KG1 (cell line): ENCODE data around the gene CCDC70.
"Not testable (repeated sequence)": the region's sequence is repeated elsewhere in the genome, so short reads cannot be mapped to it uniquely, and the experiment has no call there.

Experiments used
- DNase-seq: peaks from one replicate; lab custom pipeline; 2025; lab: John Stamatoyannopoulos, UW

Gene CCDC70

DNA sequence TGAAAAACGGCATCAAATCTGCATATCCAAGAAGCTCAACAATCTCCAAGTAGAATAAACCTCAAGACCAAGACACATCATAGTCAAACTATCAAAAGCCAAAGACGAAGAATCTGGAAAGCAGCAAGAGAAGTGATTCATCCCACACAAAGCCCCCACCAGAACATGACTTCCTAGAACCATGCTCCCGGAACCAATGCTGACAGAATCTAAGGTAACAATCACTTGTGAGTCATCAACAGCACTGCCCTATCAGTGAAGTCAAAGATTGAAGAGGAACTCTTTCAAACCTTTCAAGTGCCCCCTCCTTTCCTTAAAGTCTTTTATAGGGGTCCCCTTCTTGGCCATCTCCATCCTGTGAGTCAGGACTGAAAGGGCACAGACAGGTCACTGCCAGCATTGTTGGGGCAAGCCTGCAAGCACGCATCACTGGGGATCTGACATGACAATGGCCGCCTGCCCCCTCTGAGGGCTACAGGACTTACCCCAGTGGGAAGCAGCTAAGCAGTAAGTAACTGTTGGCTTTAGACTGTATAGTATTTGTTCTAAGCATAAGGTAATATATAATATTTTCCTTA lies at the start of gene CCDC70:
Gene CCDC70 (plus strand): TSS at position 247 of the 578 bp plus-strand sequence. CDS start 3,443 bp downstream, outside the sequence.
- no peak for DNase-seq

GRCh38 chr13:51814071-51814470 lies 47.7 kb upstream of the CCDC70 start:
- DNase-seq: no peak

- DNase-seq: peak; percentile 76
These were observed 46.7 kb upstream of the CCDC70 start for GRCh38 chr13:51814825-51815650.

DNA sequence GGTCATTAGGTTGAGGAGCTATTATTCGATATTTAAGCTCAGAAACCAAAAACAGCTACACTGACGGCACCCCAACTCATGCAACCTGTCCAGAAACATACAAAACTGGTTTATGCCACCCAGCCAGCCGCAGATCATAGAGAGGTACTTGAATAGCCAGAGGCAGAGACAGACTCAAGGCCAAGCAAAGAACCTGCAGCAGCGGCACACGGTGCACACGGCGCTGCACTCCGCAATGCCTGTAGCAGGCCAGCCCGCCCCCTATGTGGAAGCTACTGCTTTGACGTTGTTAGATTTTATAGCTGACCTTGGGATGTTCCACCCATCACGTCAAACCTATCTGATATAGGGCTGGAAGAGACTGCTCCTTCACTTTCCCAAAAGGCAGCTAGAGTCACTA lies 45.9 kb upstream of the CCDC70 start:
- DNase-seq: no peak

DNA sequence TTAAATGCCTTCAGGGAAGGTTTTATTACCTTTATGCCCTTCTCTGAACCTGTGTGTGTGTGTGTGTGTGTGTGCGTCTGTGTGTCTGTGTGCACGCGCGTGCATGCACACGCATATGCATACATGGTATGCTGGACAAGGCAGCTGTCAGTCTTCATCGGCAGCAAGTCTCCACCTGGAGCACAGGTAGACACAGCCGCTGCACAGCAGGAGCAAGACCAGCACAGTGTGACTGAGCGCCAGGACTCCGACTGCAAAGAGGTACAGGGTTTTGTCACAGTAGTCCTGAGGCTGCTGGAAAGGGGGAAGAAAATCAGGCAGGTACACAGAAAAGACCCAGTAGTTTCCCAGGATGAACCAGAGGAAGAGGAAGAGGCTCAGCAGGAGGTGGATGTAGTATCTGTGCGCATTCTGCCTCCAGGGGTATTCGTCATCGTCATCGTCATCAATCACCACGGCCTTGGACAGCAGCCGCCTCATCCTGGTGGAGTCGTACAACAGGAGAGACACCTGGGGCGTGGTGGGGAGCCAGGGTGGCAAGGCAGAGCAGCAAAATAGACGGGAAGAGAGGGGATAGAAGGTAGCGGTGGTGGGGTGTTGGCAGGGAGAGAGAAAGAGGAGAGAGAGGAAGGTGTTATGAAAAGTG lies 45.0 kb upstream of the CCDC70 start:
- DNase-seq: no peak

GRCh38 chr13:51817717-51818116 lies 44.1 kb upstream of the CCDC70 start:
- DNase-seq: no peak

- DNase-seq: no peak
These were observed 43.5 kb upstream of the CCDC70 start for GRCh38 chr13:51818276-51818675.

DNA sequence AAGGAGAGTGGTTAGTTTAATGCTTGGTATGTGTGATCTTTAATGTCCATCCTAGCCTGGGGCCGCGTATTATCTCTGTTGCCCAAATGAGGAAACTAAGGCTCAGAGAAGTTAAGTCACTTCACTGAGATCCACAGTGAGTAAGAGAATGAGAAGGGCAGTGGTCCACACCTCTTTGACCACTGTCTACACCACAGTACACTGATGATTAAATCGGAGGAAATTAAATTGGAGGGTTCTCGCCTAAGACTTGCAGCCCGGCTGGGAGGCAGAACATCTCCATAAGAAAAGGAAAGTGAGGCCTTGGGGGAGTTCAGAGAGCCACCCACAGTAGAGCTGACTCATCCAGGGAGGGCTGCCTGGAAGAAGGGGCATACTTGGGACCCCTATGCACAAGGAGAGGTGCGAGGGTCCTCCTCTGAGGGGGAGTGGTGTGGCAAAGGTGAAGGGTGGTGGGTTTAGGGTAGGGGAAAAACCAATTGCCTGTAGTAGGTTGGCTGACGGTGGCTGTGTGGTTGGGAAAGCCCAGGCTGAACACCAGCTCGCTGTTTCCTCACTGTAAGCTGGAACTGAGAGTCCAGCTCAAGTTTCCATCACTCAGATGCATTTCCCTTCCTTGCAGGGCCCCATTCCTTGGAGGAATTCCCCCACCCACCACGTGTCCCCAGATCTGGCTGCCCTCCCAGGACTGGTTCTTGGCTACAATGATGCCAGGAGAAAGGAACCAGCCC lies 42.8 kb upstream of the CCDC70 start:
- DNase-seq: no peak

DNA sequence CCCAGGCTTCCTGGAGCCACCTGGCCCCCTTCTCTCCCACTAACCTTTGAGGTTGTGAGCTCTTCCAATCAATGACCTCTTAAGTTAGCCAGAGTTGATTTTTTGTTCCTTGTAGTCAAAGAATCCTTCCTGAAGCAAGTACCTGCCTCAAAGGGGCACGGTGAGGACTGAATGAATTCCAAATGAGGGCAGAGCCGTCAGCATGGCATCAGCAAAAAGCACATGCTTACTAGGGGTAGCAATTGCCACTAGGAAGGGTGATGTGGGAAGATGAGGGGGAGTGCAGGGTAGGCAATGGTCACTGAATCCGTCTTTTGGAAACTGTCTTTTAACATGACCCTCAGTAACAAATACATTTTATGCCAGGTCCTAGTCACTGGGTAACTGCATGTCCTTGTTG lies 42.2 kb upstream of the CCDC70 start:
- DNase-seq: no peak

DNA sequence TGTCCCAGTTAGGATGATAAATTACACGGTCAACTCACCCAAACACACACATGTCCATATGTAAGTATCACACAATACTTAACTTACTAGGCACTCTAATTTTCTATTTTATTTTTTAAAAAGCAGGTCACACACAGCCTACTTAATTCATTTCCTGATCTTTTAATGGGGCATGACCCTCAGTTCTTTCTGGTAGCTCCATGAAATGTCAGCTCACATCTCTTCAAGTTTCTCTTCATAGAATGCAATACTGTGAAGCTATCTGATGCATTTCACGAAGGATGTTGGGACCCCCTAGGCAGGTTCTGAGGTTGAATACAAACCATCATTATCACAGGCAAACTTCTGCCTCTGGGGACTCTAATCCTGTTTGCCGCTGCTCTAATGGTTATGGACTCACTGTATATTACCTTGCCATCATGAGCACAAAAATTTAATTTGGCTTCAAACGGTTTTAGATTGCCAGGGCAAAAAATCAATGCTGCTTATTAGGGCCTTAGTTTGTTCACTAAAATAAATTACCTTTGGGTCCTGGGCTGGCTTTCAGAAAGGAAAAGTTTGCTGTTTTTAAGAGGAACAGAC lies 41.7 kb upstream of the CCDC70 start:
- no peak for DNase-seq

DNA sequence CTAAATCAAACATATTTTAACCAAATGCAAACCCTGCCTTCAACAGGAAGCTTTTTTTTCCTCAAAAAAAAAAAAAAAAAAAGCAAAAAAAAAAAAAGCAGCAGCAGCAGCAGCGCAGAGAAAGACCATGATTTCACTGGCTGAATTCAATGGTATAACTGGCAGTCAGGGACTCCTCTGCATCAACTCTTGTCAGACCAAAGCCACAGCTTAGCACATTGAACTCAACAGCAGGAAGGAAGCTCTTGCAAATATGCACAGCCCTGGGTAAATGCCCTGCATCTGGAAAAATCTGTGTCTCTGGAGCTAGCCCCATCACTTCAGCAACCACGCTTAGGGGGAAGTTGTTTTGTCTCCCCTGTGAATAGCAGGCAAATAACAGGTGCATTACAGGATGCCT lies 40.2 kb upstream of the CCDC70 start:
- DNase-seq: no peak

DNA sequence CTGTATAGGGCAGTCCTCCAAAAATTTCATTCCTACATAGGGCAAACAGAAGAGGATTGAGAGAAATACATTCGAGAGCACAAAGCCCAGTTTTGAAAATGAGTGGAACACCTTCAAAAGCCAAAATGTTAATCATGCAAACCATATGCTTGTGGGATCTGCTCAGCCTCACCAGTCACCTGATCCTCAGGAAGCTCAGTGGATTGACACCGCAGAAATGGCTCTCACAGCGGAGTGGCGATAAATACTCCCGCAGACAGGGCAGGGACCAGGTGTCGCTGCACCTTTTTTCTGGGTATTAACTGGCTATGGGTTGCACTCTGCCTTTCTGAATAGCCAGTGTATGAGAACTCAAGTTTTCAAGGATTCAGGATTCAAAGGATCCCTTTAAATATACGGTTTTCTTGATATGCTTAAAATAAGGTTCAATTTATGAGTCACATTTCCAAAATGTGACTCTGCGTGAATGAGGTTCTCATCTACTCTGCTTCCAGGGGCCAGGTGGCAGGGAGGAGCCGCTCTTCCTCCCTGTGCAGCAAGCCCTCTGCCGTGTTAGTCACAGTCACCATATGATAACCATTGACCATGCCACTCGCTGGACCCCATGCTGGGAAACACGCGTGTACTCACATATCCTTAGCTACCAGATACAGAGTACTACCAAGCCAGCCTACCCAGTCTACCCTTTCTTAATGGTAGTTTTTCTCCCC lies 39.5 kb upstream of the CCDC70 start:
- DNase-seq: no peak

DNA sequence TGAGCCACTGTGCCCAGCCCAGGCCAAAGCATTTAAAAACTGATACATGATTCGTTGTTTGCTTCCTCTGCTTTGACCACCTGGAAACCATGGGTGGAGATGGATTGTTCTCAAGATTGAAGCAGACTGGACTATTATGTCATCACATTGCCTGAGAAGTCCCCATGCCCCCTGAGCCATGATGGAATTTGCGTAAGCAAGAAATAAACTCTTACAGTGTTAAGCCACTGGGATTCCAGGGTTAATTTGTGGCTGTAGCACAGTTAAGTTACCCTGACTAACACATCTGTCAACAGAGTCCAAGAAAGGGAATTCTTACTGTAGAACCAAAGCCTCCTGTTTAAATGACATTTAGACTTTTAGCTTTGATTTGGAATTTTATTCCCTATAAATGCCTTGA lies 38.4 kb upstream of the CCDC70 start:
- no peak for DNase-seq

DNA sequence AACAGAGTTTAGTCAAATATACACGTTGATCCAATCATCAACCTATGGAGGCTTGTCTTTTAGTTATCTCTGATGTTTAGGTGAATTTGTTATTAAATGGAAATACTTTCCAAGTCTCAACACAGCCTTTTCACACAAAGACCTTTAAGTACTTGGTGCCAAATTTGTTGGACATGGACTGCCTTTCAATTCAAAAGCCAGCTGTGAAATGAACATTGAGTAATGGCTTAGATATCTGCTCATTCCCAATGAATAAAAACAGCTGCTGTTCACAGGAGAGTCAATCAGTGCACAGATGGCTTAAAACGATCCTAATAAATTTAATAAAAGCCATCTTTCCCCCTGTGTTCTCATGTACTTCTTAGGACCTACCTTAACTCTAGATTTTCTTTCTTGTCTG lies 37.9 kb upstream of the CCDC70 start:
- DNase-seq: no peak

GRCh38 chr13:51824712-51825111 lies 37.1 kb upstream of the CCDC70 start:
- DNase-seq: not testable (repeated sequence)

- DNase-seq: peak; percentile 39
These were observed 36.6 kb upstream of the CCDC70 start for GRCh38 chr13:51825165-51825592.

DNA sequence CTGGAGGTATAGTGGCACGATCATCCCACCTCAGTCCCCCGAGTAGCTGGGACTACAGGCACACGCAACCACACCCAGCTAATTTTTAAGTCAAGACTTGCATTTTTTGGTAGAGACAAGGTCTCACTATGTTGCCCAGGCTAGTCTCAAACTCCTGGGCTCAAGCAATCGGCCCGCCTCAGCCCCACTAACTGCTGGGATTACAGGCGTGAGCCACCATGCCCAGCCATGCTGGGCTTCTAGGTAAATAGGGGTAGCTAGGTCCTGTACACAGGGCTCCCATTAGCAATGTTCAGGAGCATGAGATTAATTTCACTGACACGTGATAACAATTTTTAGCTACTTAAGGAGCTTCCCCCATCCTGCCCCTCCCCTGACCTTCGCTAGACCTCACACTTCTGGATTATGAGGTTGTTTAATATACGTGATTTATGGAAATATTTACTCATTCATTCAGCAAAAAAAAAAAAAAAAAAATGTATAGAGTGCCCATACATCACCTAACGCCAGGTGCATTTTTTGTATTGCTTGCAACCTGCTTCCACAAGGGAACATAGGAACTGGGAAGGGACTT lies 36.0 kb upstream of the CCDC70 start:
- DNase-seq: no peak

DNA sequence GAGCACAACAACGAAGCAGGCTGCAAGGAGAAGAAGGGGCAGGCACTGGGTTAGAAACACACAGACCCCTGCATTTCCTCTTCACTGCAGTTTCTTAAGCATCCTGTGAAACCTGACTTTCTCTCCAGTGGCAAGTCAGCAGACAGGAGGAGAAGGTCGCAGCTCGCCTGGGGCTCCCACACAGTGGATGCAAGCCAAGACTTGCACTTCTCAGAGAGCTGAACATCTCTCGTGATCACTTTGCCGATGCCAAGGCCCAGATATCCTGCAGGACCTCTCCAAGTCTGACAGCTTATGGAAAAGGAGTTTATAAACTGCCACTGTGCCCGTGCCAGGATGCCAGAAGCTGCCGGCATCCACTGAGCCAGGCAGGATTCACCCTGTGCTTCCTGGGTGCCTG lies 35.2 kb upstream of the CCDC70 start:
- DNase-seq: no peak

DNA sequence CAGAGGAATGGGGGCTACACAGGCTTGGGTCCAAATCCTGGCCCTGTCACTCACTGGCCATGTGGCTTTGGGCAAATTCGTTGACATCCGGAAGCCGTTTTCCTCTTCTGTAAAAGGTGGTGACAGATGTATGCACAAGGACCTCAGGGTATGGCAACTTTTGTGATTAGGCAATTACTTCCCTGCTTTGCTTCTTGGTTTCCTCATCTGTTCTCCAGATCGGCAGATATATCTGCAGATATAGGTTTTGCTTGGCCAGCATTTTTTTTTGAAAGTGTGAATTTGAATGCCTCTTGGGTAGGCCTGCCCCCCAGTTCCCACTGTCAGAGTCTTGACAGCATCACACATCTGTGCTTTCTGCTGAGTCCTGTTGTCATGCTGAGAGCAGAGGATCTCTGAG lies 34.5 kb upstream of the CCDC70 start:
- no peak for DNase-seq

- DNase-seq: no peak
These were observed 32.8 kb upstream of the CCDC70 start for GRCh38 chr13:51828730-51829567.
